HEK293T (cell line): Measurements from ENCODE around the gene NOVA2.

ENCODE experiments used
- BHLHE40 ChIP-seq: fragments of 450-650 bp; IDR thresholded peaks from 2 replicates; pipeline ENCODE4 v1.6.1; 2016; ENCODE audit warnings: mild to moderate bottlenecking, moderate library complexity, borderline replicate concordance
- CTBP1 ChIP-seq: fragments of 450-650 bp; IDR thresholded peaks from 2 replicates; pipeline ENCODE4 v1.6.1; 2016; ENCODE audit warnings: borderline replicate concordance
- FOXA1 ChIP-seq: fragments of 450-650 bp; IDR thresholded peaks from 2 replicates; pipeline ENCODE4 v1.6.1; 2016; ENCODE audit warnings: mild to moderate bottlenecking
- FOXM1 ChIP-seq: fragments of 450-650 bp; IDR thresholded peaks from 2 replicates; pipeline ENCODE4 v1.6.1; 2017; ENCODE audit warnings: mild to moderate bottlenecking, borderline replicate concordance
- HDGF ChIP-seq: fragments of 450-650 bp; IDR thresholded peaks from 2 replicates; pipeline ENCODE4 v1.6.1; 2017; ENCODE audit warnings: antibody characterized with exemption, borderline replicate concordance
- LEF1 ChIP-seq: fragments of 450-650 bp; IDR thresholded peaks from 2 replicates; pipeline ENCODE4 v1.6.1; 2017; ENCODE audit warnings: mild to moderate bottlenecking, borderline replicate concordance
- NFRKB ChIP-seq: fragments of 450-650 bp; IDR thresholded peaks from 2 replicates; pipeline ENCODE4 v1.6.1; 2016; ENCODE audit warnings: mild to moderate bottlenecking, moderate library complexity
- PKNOX1 ChIP-seq: fragments of 450-650 bp; IDR thresholded peaks from 2 replicates; pipeline ENCODE4 v1.6.1; 2016
- SP1 ChIP-seq: fragments of 450-650 bp; IDR thresholded peaks from 2 replicates; pipeline ENCODE4 v1.6.1; 2017
- SUZ12 ChIP-seq: fragments of 450-650 bp; IDR thresholded peaks from 2 replicates; pipeline ENCODE4 v1.6.1; 2016; ENCODE audit warnings: mild to moderate bottlenecking
- TARDBP ChIP-seq: fragments of 450-650 bp; IDR thresholded peaks from 2 replicates; pipeline ENCODE4 v1.6.1; 2016
- ZNF384 ChIP-seq: fragments of 450-650 bp; IDR thresholded peaks from 2 replicates; pipeline ENCODE4 v1.6.1; 2016

- TF ChIP-seq PKNOX1 (no peak), NFRKB (no peak), BHLHE40 (no peak), SP1 (no peak), FOXM1 (no peak), ZNF384 (no peak), SUZ12 (no peak), LEF1 (no peak), CTBP1 (no peak), FOXA1 (no peak), HDGF (no peak), TARDBP (no peak)
Observed at GRCh38 chr19:45994456-45994997, 20.9 kb upstream of the NOVA2 start.
